Ishikawa (cell line): ENCODE measurements around the gene SLC16A4.

Source experiments
- CEBPB ChIP-seq: IDR thresholded peaks from 2 replicates; pipeline ENCODE4 v1.6.1; 2012
- CREB1 ChIP-seq: IDR thresholded peaks from 2 replicates; pipeline ENCODE4 v1.6.1; 2012; ENCODE audit warnings: low read depth
- EGR1 ChIP-seq: IDR thresholded peaks from 2 replicates; pipeline ENCODE4 v1.6.1; 2012
- EP300 ChIP-seq: IDR thresholded peaks from 2 replicates; pipeline ENCODE4 v1.6.1; 2012; ENCODE audit warnings: borderline replicate concordance
- FOXM1 ChIP-seq: IDR thresholded peaks from 2 replicates; pipeline ENCODE4 v1.6.1; 2012; ENCODE audit warnings: low read depth, borderline replicate concordance
- MAX ChIP-seq: IDR thresholded peaks from 2 replicates; pipeline ENCODE4 v1.6.1; 2012
- NFIC ChIP-seq: IDR thresholded peaks from 2 replicates; pipeline ENCODE4 v1.6.1; 2012
- RAD21 ChIP-seq: IDR thresholded peaks from 2 replicates; pipeline ENCODE4 v1.6.1; 2012; ENCODE audit warnings: low read depth
- TAF1 ChIP-seq: IDR thresholded peaks from 2 replicates; pipeline ENCODE4 v1.6.1; 2012; ENCODE audit warnings: low read depth, mild to moderate bottlenecking
- TCF12 ChIP-seq: IDR thresholded peaks from 2 replicates; pipeline ENCODE4 v1.6.1; 2012; ENCODE audit warnings: low read depth
- TEAD4 ChIP-seq: IDR thresholded peaks from 2 replicates; pipeline ENCODE4 v1.6.1; 2012
- YY1 ChIP-seq: IDR thresholded peaks from 2 replicates; pipeline ENCODE4 v1.6.1; 2012; ENCODE audit warnings: low read depth
- ZBTB7A ChIP-seq: IDR thresholded peaks from 2 replicates; pipeline ENCODE4 v1.6.1; 2012; ENCODE audit warnings: low read depth
- TF ChIP-seq, protein P1 (sequence below): IDR thresholded peaks from 2 replicates; pipeline ENCODE4 v1.6.1; 2012
- TF ChIP-seq, protein P2 (sequence below): IDR thresholded peaks from 2 replicates; pipeline ENCODE4 v1.6.1; 2012; ENCODE audit warnings: low read depth, mild to moderate bottlenecking

The SLC16A4 gene

GRCh38 chr1:110403805-110404204 lies 13.0 kb upstream of the SLC16A4 start:
- no peak for TF ChIP-seq EP300
- TF ChIP-seq TCF12: no peak
- TF ChIP-seq, protein P1, sequence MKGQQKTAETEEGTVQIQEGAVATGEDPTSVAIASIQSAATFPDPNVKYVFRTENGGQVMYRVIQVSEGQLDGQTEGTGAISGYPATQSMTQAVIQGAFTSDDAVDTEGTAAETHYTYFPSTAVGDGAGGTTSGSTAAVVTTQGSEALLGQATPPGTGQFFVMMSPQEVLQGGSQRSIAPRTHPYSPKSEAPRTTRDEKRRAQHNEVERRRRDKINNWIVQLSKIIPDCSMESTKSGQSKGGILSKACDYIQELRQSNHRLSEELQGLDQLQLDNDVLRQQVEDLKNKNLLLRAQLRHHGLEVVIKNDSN: no peak
- no peak for TF ChIP-seq EGR1
- no peak for TF ChIP-seq TEAD4
- TF ChIP-seq YY1: no peak
- TF ChIP-seq, protein P2, sequence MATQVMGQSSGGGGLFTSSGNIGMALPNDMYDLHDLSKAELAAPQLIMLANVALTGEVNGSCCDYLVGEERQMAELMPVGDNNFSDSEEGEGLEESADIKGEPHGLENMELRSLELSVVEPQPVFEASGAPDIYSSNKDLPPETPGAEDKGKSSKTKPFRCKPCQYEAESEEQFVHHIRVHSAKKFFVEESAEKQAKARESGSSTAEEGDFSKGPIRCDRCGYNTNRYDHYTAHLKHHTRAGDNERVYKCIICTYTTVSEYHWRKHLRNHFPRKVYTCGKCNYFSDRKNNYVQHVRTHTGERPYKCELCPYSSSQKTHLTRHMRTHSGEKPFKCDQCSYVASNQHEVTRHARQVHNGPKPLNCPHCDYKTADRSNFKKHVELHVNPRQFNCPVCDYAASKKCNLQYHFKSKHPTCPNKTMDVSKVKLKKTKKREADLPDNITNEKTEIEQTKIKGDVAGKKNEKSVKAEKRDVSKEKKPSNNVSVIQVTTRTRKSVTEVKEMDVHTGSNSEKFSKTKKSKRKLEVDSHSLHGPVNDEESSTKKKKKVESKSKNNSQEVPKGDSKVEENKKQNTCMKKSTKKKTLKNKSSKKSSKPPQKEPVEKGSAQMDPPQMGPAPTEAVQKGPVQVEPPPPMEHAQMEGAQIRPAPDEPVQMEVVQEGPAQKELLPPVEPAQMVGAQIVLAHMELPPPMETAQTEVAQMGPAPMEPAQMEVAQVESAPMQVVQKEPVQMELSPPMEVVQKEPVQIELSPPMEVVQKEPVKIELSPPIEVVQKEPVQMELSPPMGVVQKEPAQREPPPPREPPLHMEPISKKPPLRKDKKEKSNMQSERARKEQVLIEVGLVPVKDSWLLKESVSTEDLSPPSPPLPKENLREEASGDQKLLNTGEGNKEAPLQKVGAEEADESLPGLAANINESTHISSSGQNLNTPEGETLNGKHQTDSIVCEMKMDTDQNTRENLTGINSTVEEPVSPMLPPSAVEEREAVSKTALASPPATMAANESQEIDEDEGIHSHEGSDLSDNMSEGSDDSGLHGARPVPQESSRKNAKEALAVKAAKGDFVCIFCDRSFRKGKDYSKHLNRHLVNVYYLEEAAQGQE: no peak
- TF ChIP-seq CEBPB: no peak
- no peak for TF ChIP-seq FOXM1
- no peak for TF ChIP-seq ZBTB7A
- TF ChIP-seq TAF1: no peak
- TF ChIP-seq CREB1: no peak
- no peak for TF ChIP-seq NFIC
- no peak for TF ChIP-seq MAX
- no peak for TF ChIP-seq RAD21

DNA sequence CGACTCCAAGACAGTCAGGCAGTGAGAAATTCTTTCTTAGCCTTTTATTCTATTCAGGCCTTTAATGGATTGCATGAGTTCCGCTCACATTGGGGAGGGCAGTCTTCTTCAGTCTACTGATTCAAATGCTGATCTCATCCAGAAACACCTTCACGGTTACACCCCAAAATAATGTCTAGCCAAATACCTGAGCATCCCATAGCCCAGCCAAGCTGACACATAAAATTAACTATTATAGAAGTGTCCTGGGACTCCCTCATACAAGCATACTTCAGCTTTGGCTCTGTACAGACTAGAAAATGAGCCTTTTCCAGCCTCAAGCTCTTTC lies 3.6 kb upstream of the SLC16A4 start:
- TF ChIP-seq ZBTB7A: no peak
- no peak for TF ChIP-seq TCF12
- no peak for TF ChIP-seq CEBPB
- no peak for TF ChIP-seq CREB1
- TF ChIP-seq EP300: no peak
- TF ChIP-seq FOXM1: no peak
- TF ChIP-seq RAD21: no peak
- TF ChIP-seq EGR1: no peak
- no peak for TF ChIP-seq MAX
- TF ChIP-seq TAF1: no peak
- TF ChIP-seq TEAD4: no peak
- TF ChIP-seq, protein P1: no peak
- TF ChIP-seq, protein P2: no peak
- TF ChIP-seq NFIC: no peak
- no peak for TF ChIP-seq YY1

- TF ChIP-seq FOXM1: no peak
- no peak for TF ChIP-seq EP300
- TF ChIP-seq NFIC: no peak
- TF ChIP-seq CREB1: no peak
- TF ChIP-seq YY1: no peak
- TF ChIP-seq, protein P1: no peak
- no peak for TF ChIP-seq MAX
- TF ChIP-seq, protein P2: no peak
- no peak for TF ChIP-seq TCF12
- TF ChIP-seq CEBPB: no peak
- no peak for TF ChIP-seq TAF1
- no peak for TF ChIP-seq EGR1
- no peak for TF ChIP-seq ZBTB7A
- TF ChIP-seq RAD21: no peak
- no peak for TF ChIP-seq TEAD4
Observed at GRCh38 chr1:110393691-110394492, 3.1 kb upstream of the SLC16A4 start.
